ENCODE data around the gene PNMA1. TPM values are rescaled to one million over a fixed set of nuclear protein-coding genes. Genes with fewer than 3 reads are reported as not detected.

Gene PNMA1
- total and polyA plus RNA-seq, 9 of the 15 experiments (the other 6 are each of a cell fraction or from before 2014, with no cell fraction given) = 1.7 to 26.4 (median 8.7) TPM

DNA sequence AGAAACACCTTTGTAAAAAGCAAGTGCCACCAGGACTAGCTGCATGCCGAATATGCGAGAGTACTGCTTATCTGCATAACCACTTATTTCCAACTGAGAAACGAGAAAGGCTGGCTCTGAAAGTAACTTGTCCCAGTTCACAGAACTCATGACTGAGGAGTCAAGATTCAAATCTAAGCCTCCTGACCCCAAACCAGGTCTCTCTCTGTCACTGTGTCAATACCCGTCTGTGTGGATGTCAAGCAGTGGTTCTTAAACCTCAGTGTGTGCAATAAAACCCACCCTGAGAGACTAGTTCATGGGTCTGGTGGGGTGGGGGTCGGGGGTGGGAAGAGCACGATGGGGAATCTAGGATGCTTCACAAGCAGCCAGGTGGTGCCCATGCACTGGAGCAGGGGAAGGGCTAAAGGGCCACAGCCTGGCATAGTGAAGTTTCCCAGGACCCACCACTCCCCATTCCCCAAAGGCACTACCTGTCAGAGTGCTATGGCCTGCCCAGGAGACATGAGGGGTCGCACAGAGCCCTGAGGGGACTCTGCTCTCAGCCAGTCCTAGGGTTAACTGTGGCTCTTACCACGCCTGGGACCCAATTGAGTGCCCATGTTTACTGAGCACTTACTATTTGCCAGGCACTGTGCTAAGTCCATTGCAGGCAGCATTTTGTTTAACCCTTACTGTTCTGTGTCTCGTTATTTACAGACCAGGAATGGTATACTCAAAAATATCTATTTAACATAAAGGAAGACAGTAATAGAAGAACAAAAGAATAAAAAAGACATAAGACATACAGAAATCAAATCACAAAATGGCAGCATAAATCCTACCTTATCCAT is 33.4 kb upstream of the PNMA1 start:
- no TSS peak for BruUV-seq (replicated peaks)
- no peak for TF ChIP-seq ZNF253 (CRISPR knock-in tag; conservative IDR thresholded peaks at IDR 0.05)
- TF ChIP-seq, protein P1, sequence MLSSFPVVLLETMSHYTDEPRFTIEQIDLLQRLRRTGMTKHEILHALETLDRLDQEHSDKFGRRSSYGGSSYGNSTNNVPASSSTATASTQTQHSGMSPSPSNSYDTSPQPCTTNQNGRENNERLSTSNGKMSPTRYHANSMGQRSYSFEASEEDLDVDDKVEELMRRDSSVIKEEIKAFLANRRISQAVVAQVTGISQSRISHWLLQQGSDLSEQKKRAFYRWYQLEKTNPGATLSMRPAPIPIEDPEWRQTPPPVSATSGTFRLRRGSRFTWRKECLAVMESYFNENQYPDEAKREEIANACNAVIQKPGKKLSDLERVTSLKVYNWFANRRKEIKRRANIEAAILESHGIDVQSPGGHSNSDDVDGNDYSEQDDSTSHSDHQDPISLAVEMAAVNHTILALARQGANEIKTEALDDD (IDR thresholded peaks at IDR 0.05) = peak; percentile 40
- peaks cover 100% of the 10 kb centered on the region for H3K79me2 ChIP-seq (ENCODE audit: control insufficient read depth, insufficient read depth, low read length)
- H4K20me1 ChIP-seq (replicated peaks; ENCODE audit: control insufficient read depth, insufficient read depth, low read length) = peaks cover 11% of the 10 kb centered on the region
- peaks cover 59 to 74% of the 10 kb centered on the region in 2 experiments for H3K4me1 ChIP-seq (replicated peaks in 1 of 2; ENCODE audit: control insufficient read depth in 2 of 2, insufficient read depth in 2 of 2, low read length in 2 of 2)
- peak overlapping the region in 1 of 2 experiments; percentile 85; a peak in 2 of 4 replicates for H3K9ac ChIP-seq (ENCODE audit: insufficient read depth in 1 of 2, low read depth in 2 of 2, low read length in 2 of 2)
- H3K27me3 ChIP-seq (ENCODE audit: control insufficient read depth in 2 of 2, insufficient read depth in 2 of 2, low read length in 2 of 2) = no peaks in the 10 kb centered on the region
- in situ Hi-C loops (cut with MboI) = no loop called here
- ChIA-PET POLR2A (interaction anchor here (0.6 to 1.5 kb wide), 2 partner anchors 15 to 38 kb away, joined by 3 to 7 read pairs; no protein-coding TSS in a partner anchor), CTCF (ENCODE audit: low intra/inter-chr PET ratio) (no interaction called here)
- intact Hi-C loops (cut with micrococcal nuclease) = no loop called here
- FAIRE-seq = no peak
- H3K4me2 ChIP-seq (ENCODE audit: insufficient read depth, low read length) = peak overlapping the region; percentile 37; the same call in 1 of the 2 replicates
- 29% methylated on average over 7 of the region's 9 CpGs for WGBS (ENCODE audit: insufficient coverage, low coverage, missing lambda C conversion rate)
- no peaks in the 10 kb centered on the region for H3K9me3 ChIP-seq (replicated peaks; ENCODE audit: control insufficient read depth, insufficient read depth, low read depth, low read length)
- H3K4me3 ChIP-seq = no peak overlapping the region
- DNase-seq (ENCODE audit: extremely low read depth in 1 of 4, low spot score in 3 of 4) = no peak
- H3K36me3 ChIP-seq (ENCODE audit: control insufficient read depth, insufficient read depth, low read length) = peaks cover 47% of the 10 kb centered on the region; the same call in 2 of the 3 replicates
- H3K9me1 ChIP-seq (ENCODE audit: control insufficient read depth, insufficient read depth, low read length) = peaks cover 4% of the 10 kb centered on the region
- peak overlapping the region; percentile 28; the same call in 2 of the 3 replicates for H3K27ac ChIP-seq (ENCODE audit: extremely low read depth, low read depth, low read length)
- peak; percentile 2; the same call in 1 of the 3 replicates for ATAC-seq
- H2AFZ ChIP-seq (ENCODE audit: low read depth, low read length) = no peak overlapping the region
